NCI-H446 (cell line): Measurements from ENCODE around the gene CBL.

Source experiments
- DNase-seq, 2 experiments: peaks; one replicate each; lab custom pipeline; 2025; lab: John Stamatoyannopoulos, UW

Gene CBL

DNA sequence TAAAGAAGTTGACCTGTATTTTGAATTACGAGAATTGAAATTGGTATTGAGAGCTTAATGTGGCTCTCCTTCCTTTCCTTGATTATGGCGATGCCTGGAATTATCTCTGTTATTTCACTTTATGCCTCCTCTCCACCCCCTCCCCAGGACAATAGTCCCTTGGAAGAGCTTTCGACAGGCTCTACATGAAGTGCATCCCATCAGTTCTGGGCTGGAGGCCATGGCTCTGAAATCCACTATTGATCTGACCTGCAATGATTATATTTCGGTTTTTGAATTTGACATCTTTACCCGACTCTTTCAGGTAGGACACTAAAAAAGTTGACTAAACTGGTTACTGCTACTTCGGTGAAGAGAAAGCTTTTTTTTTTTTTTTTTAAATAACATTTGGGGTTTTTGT lies 67.6 kb downstream of the CBL start:
- no peak for DNase-seq

DNA sequence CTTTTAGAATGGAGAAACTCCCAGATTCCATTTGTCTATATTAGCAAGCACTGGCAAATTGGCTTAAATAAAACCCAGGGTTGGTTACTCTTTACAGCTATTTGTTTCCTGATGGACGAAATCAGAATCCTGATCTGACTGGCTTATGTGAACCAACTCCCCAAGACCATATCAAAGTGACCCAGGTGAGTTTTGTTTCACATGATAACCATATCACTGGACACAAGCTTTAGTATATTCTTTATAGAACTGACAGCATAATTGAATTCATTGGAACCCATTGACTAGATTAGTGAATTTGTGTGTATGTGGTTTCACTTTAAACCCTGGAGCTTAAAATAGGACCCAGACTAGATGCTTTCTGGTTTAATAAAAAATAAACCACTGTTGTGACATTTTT lies 71.5 kb downstream of the CBL start:
- DNase-seq, result no peak

DNA sequence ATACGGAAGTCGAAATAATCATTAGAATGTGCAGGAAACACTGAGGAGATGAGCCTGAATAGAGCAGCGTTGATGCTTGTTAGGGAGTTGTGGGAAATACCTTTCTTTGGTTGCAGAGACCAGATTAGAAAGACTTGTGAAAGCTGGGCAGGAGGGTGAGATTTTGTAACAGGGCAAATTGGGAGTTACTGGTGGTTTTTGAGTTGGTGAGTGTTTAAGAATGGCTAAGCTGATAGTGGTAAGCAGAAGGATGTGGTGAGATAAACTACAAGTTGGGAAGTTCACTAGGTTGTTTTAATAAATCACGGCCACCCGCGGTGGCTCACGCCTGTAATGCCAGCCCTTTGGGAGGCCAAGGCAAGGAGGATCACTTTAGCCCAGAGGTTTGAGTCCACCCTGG lies 76.4 kb downstream of the CBL start:
- DNase-seq, result no peak

DNA sequence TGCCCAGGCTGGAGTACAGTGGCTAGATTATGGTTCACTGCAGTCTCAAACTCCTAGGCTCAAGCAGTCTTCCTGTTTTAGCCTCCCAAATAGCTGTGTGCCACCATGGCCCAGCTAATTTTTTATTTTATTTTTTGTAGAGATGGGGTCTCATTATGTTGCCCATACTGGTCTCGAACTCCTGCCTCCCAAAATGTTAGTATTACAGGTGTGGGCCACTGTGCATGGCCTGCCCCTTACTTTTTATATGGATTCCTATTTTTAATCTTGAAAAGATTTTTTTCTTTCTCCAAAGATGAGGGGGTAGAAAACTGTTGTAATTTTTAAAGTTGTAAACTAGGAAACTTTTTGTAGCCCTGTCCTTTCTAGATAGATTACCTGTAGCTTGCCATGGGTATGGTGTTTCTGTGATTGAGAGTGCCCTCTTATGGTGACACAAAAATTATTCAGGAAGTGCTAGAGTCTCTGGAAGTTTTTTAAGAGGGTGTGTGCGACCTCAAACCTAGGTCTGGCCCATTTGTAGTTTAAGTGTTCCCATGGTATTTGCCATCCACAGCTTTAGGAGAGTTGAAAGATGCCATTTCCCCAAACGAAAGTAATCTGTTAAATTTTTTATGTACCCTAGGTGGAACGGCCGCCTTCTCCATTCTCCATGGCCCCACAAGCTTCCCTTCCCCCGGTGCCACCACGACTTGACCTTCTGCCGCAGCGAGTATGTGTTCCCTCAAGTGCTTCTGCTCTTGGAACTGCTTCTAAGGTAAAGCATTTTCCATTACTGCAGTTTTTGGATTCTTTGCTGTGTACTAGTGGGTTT lies 78.4 kb downstream of the CBL start:
- DNase-seq, result peak in 1 of 2 experiments; percentile 7

DNA sequence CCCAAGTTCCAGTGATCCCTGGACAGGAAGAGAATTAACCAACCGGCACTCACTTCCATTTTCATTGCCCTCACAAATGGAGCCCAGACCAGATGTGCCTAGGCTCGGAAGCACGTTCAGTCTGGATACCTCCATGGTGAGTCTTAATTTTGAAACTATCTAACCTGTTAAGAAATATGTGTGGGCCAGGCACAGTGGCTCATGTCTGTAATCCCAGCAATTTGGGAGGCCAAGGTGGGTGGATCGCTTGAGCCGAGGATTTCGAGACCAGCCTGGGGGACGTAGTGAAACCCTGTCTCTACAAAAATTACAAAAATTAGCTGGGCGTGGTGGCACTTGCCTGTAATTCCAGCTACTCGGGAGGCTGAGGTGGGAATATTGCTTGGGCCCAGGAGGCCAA lies 79.3 kb downstream of the CBL start:
- DNase-seq, result no peak

DNA sequence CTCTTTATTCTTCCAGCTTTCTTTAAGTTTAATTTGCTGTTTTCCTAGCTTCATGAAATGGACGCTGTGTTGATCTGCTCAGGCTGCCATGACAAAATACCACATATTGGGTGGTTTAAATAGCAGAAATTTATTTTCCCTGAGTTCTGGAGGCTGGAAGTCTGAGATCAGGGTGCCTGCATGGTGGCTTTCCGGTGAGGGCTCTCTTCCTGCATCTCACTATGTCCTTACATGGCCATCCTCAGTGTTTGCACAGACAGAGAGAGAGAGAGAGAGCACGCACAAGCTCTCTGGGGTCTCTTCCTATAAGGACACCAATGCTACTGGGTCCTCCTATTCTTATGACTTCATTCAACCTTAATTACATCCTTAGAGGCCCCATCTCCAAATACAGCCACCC lies 82.1 kb downstream of the CBL start:
- DNase-seq, result no peak

DNA sequence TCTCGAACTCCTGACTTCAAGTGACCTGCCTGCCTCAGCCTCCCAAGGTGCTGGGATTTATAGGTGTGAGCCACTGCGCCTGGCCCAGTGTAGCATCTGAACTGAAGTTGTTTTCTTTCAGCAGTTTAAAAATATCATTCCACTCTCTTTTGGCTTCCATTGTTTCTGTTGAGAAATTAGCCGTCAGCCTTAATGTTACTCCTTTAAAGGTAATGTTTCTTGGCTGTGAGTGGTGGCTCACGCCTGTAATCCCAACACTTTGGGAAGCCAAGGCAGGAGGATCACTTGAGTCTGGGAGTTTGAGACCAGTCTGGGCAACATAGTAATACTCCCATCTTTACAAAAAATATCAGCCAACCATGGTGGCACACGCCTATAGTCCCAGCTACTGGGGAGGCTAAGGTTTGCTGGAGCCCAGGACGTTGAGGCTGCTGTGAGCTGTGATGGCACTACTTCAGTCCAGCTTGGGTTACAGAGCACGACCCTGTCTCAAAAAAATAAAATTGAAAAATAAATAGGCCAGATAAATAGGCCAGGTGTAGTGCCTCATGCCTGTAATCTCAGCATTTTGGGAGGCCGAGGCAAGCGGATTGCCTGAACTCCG lies 84.9 kb downstream of the CBL start:
- DNase-seq, result no peak

DNA sequence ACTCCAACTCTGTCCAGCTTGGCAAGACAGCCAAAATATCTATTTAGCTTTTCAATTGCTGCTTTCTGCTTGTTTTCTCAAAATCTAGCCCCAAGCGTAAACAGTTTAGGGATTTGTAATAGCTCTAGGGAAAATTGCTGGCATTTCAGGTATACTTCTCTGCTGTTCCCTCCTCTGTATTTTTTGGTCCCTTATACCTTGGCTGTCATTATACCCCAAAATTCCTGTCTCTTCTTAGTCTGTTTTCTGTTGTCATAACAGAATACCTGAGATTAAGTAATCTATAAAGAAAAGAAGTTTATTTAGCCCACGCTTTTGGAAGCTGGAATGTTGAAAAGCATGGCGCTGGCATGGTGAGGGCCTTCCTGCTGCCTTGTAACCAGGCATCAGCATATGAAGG lies 87.3 kb downstream of the CBL start:
- DNase-seq, result no peak

DNA sequence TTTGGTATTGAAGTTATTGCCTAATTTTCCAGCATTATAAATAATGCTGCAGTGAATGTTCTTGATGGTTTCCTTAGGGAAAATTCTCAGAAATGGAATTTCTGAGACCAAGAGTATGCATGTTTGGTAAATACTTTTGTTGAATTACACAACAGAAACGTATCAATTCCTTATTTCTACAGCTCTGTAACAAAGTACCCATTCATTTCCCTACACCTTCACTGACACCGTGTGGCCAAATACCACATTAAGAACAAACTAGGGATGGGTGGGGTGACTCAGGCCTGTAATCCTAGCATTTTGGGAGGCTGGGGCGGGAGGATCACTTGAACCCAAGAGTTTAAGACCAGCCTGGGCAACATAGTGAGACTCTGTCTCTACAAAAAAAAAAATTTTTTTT lies 89.0 kb downstream of the CBL start:
- no peak for DNase-seq

DNA sequence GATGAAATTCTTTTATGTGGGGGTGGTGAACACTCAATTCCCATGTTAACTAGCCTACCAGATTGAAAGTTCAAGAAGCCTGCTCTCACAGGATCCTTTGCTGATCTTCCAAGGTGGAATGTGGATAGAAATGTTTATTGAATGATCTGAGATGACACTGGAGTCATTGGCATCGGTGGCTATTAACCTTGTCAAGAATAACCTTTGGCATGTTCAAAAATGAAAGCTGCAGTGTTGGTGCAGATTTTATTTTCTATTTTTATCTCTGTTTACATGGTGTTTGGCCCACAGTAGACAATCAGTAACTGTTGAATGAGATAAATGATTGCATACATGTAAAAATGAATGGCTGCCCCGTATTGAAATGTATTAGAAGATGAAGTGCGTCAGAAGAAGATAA lies 91.8 kb downstream of the CBL start:
- no peak for DNase-seq

DNA sequence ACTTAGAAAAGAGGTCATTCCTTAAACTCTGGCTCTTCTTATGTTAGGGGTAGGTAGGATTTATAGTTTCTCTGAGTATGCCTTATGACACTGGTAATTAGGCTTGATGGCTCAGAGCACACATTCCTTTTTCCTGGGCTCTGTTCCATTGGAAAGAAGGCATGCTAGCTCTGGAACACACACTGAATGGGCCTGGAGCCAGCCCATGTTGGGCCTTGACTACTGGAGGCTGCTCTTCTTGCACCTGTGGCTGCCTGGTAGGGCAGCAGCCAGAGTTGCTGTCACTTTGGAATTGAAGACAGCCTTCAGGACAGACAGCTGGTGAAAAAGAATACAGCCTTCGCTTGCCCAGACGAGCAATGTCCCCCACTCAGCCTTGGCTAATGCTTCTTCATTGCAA lies 92.6 kb downstream of the CBL start:
- DNase-seq, result peak in 1 of 2 experiments; percentile 54

DNA sequence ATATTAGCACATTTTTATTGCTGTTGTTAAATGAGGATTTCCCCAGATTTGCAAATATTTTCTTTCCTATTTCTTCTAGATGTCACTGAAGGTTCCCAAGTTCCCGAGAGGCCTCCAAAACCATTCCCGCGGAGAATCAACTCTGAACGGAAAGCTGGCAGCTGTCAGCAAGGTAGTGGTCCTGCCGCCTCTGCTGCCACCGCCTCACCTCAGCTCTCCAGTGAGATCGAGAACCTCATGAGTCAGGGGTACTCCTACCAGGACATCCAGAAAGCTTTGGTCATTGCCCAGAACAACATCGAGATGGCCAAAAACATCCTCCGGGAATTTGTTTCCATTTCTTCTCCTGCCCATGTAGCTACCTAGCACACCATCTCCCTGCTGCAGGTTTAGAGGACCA lies 93.3 kb downstream of the CBL start:
- DNase-seq, result no peak

DNA sequence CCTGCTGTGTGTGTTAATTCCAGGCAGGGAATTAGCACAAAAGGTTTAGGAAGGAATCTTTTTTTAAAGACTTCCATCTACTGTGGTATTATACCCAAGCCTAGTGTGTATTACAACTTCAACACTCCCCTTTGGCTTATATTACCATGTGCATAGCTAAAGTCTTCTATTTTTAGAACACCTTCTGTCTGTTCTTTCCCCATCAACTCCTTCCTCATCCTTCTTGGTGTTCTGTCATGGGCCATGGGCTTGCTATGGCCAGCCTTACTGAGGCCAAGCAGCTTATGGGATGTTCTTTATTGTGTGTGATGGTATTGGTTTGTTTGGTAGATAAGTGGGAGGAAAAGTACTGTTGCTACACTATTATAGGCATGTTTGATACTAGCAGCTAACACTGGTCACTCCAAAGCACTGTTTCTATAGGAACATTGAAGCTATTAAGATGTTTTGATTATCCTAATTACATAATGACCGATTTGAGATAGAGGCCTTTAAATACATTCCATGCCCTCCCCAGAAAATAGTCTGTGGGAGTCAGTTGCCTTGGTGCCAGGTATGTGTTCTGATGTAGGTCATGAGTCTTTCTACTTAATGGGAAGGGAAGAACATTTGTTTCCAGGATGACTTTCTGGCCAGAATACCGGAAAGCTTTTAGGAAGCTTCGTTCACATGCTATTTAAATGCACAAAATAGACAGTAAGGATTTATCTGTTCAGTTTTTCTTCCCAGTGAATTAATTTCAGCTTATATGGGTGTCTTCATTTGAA lies 94.2 kb downstream of the CBL start:
- DNase-seq, result no peak

DNA sequence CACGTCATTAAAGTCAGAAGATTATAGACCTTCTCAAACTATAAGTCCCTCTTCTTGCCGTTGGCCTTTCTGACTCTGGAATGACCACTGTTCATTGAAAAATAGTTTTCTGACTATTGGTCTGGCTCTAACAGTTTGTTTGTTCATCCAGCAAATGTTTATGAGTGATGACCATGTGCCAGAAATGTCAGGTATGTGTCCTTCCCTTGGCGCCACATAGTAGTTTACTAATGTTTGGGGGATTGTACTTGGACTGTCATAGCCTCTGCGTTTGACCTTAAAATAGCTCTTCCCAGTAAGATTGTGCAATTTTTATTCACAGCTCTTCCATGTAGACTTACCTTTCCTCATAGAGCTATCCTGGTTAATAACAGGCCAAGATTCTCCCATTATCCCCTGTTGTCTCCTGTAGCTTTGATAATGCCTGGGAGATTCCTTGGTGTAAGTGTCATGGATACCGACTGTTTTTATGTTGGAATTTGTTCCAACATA lies 97.1 kb downstream of the CBL start:
- DNase-seq, result no peak

DNA sequence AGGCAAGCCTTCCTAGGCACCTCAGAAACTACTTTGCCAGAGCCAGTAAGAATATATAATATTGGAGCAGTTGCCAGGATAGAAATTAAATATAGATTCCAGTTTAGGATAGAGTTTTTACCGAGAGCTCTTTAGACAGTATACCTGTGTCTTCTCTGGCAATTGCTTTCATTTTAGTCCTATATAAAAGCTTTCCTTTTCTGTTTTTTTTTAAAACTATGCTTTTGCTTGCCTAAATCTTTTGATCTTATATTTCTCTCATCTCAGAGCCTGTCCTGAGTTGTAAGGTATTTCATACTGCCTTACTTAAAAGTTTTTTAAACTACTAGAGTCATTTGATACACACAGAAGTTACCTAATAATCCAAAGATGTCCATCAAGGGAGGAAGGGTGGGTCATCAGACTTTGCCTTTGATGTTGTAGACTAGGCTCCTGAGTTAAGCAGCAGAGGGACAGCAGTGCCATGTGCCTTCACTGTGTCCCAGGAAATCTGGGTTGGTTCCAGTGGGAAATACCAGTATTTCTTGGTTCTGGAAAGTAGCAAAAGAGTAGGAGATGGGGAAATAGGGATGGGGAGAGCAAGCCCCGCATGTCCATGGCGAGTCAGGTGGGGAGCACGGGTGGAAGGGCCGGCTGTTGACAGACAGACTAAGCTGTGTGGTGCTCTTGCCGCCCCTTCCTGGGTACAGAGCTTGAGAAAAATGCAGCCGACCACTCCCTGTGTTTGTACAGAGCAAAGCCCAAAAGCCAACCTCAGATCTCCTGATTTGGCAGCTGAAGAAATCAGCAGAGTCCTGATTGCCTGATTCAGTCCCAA lies 99.6 kb downstream of the CBL start:
- DNase-seq, result no peak

DNA sequence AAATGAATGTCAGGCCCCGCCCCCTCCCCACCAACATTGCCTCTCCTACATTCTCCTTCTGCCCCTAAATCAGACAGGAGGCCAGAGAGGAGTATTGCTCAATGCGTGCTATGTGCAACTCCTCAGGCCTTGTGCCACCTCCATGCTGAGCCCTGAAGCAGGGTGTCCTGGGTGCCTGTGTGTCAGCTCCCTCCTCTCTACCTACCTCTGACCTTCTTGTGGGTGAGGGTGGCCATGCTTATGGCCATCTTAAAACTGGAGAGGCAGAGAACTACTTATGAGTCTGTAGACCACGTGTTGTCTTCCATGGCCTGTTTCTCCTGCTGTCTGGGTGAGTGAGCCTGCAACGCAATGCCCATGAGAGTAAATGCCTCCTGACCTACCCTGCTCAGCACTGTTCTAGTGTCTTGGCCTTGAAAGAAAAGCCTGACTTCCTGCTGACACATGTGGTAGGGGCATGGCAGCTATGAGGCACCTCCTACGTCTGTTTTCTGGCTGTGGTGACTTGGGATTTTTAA lies 100.3 kb downstream of the CBL start:
- no peak for DNase-seq

DNA sequence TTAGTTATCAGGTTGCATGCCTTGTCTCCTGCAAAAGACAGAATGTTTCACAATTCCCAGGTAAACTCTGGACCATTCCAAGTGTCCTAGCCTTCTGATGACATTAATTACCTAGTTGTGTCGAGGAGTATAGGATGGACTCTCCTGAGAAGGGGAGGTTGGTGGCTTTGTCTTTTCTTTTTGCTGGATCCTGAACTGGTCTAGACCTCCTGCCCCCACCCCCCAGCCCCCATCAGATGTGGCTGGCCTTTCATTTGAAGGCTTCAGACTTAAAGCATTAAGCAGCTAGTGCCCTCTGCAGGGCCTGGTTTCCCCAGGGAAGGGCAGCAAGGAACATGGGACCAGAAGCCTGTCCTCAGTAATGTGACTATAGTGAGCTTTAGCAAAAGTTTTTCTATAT lies 101.1 kb downstream of the CBL start:
- no peak for DNase-seq

DNA sequence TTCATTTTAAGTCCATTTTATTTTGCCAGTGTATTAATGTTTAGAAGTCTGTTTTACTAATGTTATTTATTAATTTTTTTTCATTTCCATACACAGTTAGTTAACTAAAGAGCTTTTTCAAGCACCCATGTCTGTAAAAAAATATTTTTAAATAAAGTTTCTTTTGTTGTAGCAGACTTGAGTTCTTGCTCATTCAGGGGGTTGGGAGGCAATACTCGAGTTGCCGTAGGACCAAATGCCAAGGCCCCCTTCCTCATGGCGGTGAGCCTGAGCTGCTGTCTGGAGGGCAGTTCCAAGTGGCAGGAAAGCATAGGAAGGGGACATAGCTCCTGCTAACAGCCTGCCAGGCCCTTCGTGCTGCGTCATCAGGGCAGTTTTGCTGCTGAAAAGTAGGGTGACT lies 101.8 kb downstream of the CBL start:
- DNase-seq, result no peak

DNA sequence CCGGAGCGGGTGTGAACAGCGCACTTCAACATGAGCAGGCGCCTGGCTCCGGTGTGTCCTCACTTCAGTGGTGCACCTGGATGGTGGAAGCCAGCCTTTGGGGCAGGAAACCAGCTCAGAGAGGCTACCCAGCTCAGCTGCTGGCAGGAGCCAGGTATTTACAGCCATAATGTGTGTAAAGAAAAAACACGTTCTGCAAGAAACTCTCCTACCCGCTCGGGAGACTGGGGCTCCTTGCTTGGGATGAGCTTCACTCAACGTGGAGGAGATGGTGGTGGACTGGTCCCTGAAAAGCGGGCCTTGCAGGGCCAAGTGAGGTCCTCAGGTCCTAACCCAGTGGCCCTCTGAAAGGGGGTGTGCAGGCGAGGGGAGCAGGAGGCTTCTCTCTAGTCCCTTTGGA lies 103.3 kb downstream of the CBL start:
- DNase-seq, result no peak

DNA sequence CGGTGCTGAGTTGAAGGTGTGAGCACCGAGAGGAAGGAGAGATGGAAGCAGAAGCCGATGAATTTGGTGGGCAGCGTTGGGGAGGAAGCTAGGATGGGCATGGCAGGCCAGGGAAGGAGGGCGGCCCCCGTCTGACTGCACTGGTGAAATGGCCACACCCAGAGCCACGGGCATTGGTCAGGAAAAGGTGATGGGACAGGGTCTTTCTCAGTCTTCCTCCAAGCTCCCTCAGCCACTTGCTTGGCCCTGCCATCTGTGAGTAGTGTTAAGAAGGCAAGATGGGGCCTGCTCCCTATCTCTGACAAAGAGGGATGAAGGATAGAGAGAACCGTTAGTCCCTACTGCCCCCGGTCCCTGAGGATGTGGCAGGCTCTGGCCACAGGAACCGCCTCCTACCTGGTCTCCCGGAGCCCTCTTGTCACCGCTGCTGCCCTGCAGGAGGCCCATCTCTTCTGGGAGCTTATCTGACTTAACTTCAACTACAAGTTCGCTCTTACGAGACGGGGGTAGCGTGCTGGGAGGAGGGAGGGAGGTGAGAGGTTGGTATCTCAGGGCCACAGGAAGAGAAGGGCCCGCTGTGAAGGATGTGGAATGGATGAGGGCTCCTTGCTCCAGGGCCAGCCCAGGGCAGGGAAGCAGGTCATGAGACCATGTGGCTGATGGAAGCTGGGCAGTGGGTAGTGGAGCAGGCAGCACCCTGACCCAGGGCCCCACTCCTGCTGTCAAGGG lies 104.0 kb downstream of the CBL start:
- no peak for DNase-seq

DNA sequence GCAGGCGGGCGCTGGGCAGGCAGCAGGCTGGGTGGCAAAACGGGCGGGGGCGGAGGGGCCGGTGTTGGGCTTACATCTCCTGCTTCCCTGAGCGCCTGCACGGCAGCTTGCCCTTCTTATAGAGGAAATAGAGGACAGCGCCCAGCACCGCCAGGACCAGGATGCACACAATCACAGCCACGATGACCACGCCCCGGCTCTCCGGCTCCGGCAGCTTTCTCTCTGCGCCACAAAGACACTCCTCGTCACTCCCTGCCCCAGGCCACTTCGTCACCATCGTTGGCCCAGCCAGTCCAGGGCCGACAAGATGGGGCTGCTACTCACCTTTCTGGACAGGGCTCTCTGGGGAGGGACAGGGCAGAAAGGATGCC lies 104.5 kb downstream of the CBL start:
- no peak for DNase-seq
